GM06990 (cell line): ENCODE measurements around the gene PHKB.
"Not testable (repeated sequence)": the region's sequence is repeated elsewhere in the genome, so short reads cannot be mapped to it uniquely, and the experiment has no call there.

ENCODE experiments used
- DNase-seq: peaks from one replicate; pipeline ENCODE4 v3.0.0-alpha.2; 2011; ENCODE audit not compliant: insufficient read length; ENCODE audit errors: extremely low read depth
- H3K27me3 ChIP-seq: replicated peaks from 2 replicates; pipeline ENCODE4 v1.6.0; 2011; ENCODE audit warnings: low read length; ENCODE audit not compliant: control insufficient read depth, insufficient read depth
- H3K36me3 ChIP-seq: 2 replicates; pipeline ENCODE4 v1.5.1; 2011; ENCODE audit warnings: low read length; ENCODE audit not compliant: control insufficient read depth, insufficient read depth
- H3K4me3 ChIP-seq: replicated peaks from 2 replicates; pipeline ENCODE4 v1.5.1; 2011; ENCODE audit warnings: low read depth, mild to moderate bottlenecking, control low read depth, low read length
- CTCF ChIP-seq: IDR thresholded peaks from 2 replicates; pipeline ENCODE4 v1.5.1; 2011; ENCODE audit warnings: low read length, control low read depth, mild to moderate bottlenecking, inconsistent platforms; ENCODE audit not compliant: insufficient read depth, poor library complexity, severe bottlenecking

PHKB gene

GRCh38 chr16:47465919-47466630, 4.9 kb downstream of the PHKB start:
- H3K4me3 ChIP-seq = no peak overlapping the region
- no peaks in the 10 kb centered on the region for H3K27me3 ChIP-seq
- TF ChIP-seq CTCF = no peak
- no peaks in the 10 kb centered on the region; the same call in 1 of the 2 replicates for H3K36me3 ChIP-seq
- DNase-seq = no peak

GRCh38 chr16:47467501-47467900, 6.4 kb downstream of the PHKB start:
- H3K27me3 ChIP-seq = no peaks in the 10 kb centered on the region
- no peak for TF ChIP-seq CTCF
- DNase-seq = no peak
- H3K36me3 ChIP-seq = no peaks in the 10 kb centered on the region; the same call in 1 of the 2 replicates
- no peak overlapping the region for H3K4me3 ChIP-seq

- not testable (repeated sequence) for DNase-seq
Measured at GRCh38 chr16:47468070-47468689, 7.0 kb downstream of the PHKB start.

GRCh38 chr16:47469227-47469626, 8.1 kb downstream of the PHKB start:
- no peak overlapping the region for H3K4me3 ChIP-seq
- TF ChIP-seq CTCF = no peak
- DNase-seq = no peak
- H3K36me3 ChIP-seq = no peaks in the 10 kb centered on the region; the same call in 1 of the 2 replicates
- H3K27me3 ChIP-seq = no peaks in the 10 kb centered on the region

More at GRCh38 chr16:47468070-47468689, 7.0 kb downstream of the PHKB start:
- H3K27me3 ChIP-seq, H3K36me3 ChIP-seq, H3K4me3 ChIP-seq: not testable (repeated sequence)

DNA sequence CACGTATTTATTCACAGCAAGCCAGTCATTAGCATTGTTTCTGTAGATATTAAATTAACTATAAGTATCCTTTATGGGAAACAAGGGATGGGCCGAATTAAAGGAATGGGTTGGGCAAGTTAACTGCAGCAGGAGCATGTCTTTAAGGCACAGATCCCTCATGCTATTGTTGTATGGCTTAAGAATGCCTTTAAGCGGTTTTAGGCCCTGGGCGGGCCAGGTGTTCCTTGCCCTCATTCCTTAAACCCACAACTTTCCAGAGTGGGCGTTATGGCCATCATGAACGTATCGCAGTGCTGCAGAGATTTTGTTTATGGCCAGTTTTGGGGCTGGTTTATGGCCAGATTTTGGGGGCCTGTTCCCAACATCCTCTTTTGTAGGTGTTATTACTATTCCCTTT, 9.1 kb downstream of the PHKB start:
- no peak for TF ChIP-seq CTCF
- H3K36me3 ChIP-seq = no peaks in the 10 kb centered on the region; the same call in 1 of the 2 replicates
- H3K4me3 ChIP-seq = no peak overlapping the region
- H3K27me3 ChIP-seq = no peaks in the 10 kb centered on the region
- DNase-seq = no peak

DNA sequence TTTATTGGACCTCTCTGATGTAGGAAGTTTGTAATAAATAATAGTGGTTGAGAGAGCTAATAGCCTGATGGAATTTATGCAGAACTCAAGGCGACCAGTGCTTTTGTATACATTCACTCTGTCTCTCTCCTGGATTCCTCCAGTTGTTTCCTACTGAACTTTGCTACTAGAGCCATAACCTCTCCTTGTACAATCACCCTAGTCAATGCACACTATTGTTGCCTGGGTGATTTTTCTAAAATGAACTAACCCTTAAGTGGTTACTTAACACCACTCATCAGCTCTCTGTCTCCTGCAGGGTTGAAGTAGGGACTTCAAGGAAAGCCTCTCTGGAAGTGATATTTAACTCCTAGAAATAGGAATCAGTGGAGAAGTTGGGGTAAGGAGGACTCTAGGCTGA, 9.7 kb downstream of the PHKB start:
- Histone ChIP-seq H3K27me3 (no peaks in the 10 kb centered on the region), H3K4me3 (no peak overlapping the region), H3K36me3 (no peaks in the 10 kb centered on the region; the same call in none of the 2 replicates)
- DNase-seq = no peak
- TF ChIP-seq CTCF = no peak

DNA sequence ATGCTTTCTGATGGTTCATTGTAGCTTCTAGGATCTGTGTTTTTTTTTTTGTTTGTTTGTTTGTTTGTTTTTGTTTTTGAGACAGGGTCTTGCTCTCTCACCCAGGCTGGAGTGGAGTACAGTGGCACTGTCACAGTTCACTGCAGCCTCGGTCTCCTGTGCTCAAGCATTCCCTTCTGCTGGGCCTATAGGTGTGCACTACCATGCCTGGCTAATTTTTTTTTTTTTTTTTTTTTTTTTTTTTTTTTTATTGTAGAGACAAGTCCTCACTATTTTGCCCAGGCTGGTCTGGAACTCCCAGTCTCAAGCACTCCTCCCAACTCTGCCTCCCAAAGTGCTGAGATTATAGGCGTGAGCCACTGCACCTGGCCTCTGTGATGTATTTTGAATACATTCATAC, 11.9 kb downstream of the PHKB start:
- not testable (repeated sequence) for H3K36me3 ChIP-seq, DNase-seq, H3K27me3 ChIP-seq, H3K4me3 ChIP-seq
